ENCODE data around the gene DLG4. TPM values are rescaled to one million over a fixed set of nuclear protein-coding genes. Genes with fewer than 3 reads are reported as not detected.

The DLG4 gene
- total RNA-seq, 1 donor = 11.9 TPM

- H3K4me3 ChIP-seq (ENCODE audit: low read depth, low read length) = peak overlapping the region; percentile 37
- no peak for TF ChIP-seq CTCF (IDR thresholded peaks at IDR 0.05; ENCODE audit: insufficient read depth, low read length)
- no peak for DNase-seq (ENCODE audit: low read depth)
Measured at GRCh38 chr17:7211491-7212273, 8.0 kb downstream of the DLG4 start.

- no peak overlapping the region for H3K4me3 ChIP-seq (ENCODE audit: low read depth, low read length)
- TF ChIP-seq CTCF (IDR thresholded peaks at IDR 0.05; ENCODE audit: insufficient read depth, low read length) = no peak
- DNase-seq (ENCODE audit: low read depth) = no peak
Measured at GRCh38 chr17:7208754-7209460, 10.7 kb downstream of the DLG4 start.

- no peak for DNase-seq (ENCODE audit: low read depth)
- TF ChIP-seq CTCF (IDR thresholded peaks at IDR 0.05; ENCODE audit: insufficient read depth, low read length) = no peak
- H3K4me3 ChIP-seq (ENCODE audit: low read depth, low read length) = no peak overlapping the region
Measured at GRCh38 chr17:7208027-7208571, 11.5 kb downstream of the DLG4 start.

GRCh38 chr17:7207120-7208001 is 12.3 kb downstream of the DLG4 start:
- no peak overlapping the region for H3K4me3 ChIP-seq (ENCODE audit: low read depth, low read length)
- peak; percentile 40 for DNase-seq (ENCODE audit: low read depth)
- TF ChIP-seq CTCF (IDR thresholded peaks at IDR 0.05; ENCODE audit: insufficient read depth, low read length) = no peak

- peak overlapping the region; percentile 69 for H3K4me3 ChIP-seq (ENCODE audit: low read depth, low read length)
- TF ChIP-seq CTCF (IDR thresholded peaks at IDR 0.05; ENCODE audit: insufficient read depth, low read length) = no peak
- no peak for DNase-seq (ENCODE audit: low read depth)
Measured at GRCh38 chr17:7205561-7205960, 14.1 kb downstream of the DLG4 start.

GRCh38 chr17:7204828-7205461 is 14.7 kb downstream of the DLG4 start:
- peak; percentile 75 for DNase-seq (ENCODE audit: low read depth)
- TF ChIP-seq CTCF (IDR thresholded peaks at IDR 0.05; ENCODE audit: insufficient read depth, low read length) = no peak
- peak overlapping the region; percentile 69 for H3K4me3 ChIP-seq (ENCODE audit: low read depth, low read length)

Data from fibroblast of the aortic adventitia (primary cell).